Activated CD8-positive, alpha-beta memory T cell treated with anti-CD3 and anti-CD28 coated beads, Interleukin-2, amount 50 U/mL, for 4 hours (primary cell): ENCODE results near the gene ASPG.

Experiments used
- DNase-seq: peaks from one replicate; pipeline ENCODE4 v3.0.0-alpha.2; 2020

ASPG gene

DNA sequence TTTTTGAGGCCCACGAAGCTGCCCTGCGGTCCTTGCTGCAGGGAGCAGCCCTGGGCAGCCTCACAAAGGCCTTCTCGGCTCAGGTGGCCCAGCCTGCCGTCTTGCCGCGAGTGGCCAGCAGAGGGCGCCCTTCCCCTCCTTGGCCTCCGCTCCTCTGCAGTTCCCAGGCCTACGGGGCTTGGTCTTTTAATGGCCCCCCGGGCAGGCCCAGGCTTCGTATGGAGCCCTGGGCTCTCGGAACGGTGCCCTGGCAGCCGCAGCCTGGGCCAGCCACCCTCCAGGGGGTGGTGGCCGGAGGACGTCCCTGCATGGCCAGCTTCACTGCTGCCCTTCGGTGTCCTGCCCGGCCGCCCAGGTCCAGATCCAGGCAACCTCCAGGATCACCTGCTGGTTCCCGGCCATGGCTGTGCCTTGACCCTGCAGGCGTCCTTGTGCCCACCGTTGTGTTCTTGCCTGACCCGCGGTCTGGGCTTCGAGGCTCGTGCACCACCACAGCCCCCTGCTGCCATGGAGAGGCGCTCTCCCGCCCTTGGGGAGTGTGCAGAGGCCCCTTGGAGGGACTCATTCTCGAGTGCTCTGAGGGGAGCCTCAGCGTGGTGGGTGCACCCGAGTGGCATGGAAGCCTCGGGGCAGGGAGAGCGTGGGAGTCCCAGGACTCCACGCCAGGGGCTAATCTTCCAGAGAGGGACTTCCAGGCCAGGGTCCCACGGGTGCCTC, 9.4 kb downstream of the ASPG start:
- DNase-seq: peak; percentile 71

DNA sequence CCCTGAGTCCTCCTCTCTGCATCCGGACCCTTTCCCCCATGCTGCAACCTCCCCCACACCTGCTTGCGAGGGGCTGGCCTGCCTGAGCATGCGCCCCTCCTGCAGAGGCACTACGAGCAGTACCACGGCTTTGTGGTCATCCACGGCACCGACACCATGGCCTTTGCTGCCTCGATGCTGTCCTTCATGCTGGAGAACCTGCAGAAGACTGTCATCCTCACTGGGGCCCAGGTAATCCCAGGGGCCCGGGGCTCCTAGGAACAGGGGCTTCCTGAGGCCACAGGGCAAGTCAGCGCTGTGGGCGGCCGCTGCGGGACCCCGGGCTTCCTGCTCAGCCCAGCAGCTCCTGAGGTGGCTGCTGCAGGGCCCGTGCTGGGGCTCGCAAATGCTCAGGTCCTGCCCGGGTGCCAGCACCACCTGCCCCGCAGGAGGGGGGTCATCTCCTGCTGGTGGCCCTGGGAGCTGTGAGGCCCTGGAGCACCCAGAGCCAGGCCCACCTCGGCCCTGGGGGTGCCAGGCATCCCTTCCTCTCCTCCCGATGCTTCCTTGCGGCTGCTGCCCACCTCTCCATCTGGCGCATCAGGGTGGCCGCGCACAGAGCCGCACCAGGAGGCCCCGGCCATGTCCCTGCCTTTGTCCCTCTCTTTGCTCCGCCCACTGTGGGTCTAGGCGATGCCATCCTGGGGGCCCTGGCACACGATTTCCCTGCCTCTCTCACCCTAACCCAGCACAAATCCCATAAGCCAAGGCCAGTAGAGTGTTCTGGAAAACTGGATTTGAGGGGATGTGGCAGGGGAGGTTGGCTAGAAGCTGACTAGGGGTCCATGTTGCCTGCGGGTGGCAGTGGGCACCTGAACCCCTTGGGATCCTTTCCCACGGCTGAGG, 10.2 kb downstream of the ASPG start:
- no peak for DNase-seq

DNA sequence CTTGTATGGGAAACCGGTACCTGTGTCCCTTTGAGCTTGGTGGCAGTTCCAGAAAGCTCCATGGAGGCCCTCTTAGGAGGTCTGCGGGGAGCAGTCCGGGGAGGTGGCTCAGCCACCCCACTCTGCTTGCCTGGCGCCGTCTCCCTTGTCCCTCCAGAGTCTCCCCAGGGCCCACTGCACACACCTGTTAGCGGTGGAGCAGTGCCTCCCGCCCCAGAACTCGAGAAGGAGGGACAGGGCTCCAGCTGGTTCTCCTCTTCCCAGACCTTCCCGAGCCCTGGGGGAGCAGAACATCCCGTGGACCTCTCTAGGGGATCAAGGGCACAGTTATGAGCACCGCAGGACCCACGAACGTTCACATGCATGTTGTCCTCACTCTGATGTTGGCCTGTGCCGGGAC, 10.8 kb downstream of the ASPG start:
- no peak for DNase-seq

DNA sequence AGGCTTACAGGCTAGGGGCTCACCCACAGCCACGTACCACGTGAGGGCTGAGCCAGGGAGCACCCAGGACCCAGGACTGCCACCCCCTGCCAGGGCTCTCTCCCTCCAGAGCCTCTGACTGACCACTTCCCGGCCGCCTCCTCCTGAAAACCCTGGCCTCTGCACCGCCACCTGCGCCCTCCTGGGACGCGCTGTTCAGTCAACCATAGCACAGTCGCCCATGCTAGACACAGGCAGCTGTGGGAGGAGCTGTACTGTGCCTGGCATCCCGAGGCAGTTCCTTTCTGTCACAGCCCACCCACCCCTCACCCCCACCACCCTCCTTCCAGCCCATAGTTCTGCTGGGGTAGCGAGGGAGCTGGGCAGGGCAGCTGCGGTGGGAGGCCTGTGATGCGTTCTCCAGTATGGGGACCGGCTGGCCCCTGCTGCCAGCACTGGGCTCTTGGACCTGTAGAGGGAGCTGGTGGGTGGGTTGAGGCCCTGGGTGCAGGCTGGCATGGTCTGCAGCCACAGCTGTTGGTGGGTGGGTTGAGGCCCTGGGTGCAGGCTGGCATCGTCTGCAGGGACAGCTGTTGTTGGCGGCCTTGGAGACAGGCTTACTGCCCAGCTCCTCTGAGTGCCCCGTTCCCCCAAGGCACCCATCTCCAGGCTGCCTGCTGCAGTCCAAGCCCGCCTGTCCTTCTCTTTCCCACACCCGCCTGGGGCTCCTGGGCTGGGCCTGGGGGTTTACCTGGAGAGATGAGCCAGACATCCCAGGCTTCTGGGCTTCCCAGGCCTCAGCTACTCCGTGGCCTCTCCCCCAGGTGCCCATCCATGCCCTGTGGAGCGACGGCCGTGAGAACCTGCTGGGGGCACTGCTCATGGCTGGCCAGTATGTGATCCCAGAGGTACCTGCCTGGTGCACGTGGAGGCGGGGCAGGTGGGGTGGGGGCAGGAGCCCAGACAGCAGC, 11.5 kb downstream of the ASPG start:
- DNase-seq: no peak

DNA sequence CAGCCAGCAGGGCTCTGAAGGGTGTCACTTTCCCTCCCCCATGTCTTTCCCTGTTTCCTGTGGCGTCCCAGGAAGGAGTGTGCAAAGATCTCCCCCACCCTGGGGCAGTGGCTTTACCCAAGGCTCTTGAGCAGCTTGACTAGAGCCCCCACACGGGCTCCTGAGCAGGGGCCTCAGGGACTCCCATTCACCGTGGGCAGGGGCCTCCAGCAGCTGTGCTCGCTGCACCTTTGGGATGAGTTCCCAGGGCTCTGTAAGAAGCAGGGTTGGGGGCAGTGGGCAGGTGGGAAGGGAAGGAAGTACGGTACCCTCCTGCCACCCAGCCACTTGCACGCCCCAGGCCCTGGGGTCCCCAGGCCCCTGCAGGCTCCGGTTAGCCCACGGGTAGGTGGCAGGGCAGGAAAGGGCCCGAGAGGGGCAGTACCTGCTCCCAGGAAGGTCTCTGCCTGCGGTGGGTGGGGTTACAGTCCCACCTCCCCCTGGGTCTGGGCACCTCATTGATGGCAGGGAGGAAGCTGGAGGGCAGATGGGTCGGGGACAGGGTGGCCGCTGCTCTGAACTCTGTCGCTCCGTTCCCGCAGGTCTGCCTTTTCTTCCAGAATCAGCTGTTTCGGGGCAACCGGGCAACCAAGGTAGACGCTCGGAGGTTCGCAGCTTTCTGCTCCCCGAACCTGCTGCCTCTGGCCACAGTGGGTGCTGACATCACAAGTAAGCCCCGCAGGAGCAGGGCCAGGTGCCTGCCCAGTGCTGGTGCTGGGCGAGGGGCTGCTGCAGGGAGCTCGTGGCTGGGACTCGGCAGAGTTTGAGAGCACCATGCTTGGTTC, 13.0 kb downstream of the ASPG start:
- no peak for DNase-seq

DNA sequence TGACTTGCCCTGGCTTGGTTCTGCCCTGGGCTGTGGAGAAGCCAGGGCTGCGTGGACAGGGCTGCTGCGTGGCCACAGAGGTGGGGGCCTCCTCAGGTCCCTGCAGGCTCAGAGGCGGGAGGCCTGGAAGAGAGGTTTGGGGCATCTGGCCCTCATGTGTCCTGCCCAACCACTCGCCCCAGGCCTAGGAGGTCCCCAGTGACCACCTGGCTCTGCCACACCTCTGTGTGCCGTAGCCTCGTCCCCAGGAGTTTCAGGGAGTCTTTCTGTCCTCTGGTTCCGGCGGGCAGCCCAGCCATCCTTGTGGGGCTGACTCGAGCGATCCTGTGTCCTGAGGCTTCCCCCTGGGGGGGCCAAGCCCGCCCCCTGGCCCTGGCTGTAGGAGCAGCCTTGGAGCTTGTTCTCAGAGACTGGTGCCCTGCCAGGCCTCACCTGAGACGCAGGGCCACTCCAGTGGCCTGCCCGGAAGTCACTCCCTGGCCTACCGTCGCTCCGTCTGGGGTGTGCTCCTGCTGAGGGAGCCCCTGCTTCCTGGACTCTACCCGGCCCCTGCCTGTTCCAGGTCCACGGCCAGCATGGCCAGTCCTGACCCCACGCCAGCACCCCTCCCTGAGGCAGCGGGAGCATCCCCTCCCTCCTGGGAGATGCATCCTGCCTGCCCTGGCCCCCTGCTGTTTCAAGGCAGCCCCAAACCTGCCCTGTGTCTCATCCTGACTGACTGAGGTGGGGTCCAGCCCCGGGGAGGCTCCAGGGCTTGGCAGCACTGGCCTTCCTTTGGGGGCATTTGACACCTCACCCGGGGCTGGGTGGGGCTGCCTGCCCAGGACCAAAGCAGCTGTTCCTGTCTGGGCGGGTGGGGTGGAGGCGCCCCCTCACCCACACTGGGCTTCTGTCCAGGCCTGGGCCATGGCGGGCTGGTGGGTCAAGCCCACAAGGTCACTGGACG, 13.9 kb downstream of the ASPG start:
- no peak for DNase-seq

DNA sequence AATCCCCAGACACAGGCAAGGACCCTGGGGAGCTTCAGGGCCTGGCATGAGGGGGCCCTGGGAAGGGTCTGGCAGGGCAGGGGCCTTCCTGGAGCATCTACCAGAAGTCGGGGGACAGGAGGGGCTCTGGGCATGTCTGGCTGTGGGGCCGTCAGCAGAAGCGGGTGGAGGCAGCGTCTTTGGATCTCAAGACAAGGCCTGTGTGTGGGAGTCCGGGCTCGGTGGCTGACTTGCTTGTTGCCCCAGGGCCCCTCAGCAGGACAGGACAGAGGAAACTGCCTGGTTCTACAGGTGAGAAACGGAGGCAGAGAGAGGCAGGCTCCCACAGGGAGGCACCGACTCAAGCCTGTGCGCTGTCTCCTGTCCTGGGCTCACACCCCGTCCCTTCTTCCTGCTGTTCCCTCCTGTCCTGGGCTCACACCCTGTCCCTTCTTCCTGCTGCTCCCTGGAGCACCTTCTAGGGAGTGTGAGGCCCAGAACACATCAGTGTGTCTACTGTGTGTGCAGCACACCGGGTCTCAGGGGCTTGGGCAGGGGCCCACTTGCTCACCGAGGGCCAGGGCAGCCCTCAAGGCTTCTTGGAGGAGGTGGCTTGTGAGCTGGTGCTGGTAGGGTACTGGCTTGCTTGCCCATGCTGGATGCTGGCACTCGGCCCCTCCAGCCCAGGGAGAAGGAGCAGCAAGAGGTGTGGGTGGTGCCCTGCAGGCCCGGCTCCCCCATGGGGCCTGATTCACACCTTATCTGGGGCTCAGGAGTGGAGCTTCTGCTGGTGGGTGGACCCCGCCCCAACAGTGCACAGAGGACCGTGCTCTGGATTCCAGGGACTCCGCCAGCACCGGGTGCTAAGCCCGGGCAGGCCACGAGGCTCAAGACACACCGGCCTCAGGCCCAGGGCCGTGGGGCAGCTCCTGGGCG, 14.9 kb downstream of the ASPG start:
- DNase-seq: no peak

DNA sequence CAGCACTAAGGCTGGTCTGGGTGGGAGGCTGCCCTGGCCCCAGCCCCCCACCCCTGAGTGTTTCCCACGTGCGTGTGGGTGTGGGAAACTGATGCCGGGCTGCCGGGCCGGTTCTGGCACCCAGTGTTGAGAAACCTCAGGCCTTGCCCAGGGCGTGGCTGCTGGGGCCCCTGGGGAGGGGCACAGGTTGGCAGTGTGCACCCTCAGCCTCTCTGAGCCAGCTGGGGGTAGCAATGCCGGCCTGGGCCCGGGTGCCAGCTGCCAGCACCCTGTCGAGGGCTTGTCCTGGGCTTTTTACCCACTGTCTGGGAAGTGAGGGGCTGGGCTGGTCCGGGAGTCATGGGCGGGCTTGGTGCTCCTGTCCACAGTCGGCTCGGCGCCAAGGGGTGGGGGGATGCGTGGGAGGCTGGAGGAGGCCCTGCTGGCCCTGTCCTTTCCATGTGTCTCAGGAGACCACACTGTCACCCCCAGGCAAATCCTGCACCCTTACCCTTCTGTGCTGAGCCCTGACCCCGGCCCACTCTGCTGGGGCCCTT, 15.7 kb downstream of the ASPG start:
- DNase-seq: no peak

DNA sequence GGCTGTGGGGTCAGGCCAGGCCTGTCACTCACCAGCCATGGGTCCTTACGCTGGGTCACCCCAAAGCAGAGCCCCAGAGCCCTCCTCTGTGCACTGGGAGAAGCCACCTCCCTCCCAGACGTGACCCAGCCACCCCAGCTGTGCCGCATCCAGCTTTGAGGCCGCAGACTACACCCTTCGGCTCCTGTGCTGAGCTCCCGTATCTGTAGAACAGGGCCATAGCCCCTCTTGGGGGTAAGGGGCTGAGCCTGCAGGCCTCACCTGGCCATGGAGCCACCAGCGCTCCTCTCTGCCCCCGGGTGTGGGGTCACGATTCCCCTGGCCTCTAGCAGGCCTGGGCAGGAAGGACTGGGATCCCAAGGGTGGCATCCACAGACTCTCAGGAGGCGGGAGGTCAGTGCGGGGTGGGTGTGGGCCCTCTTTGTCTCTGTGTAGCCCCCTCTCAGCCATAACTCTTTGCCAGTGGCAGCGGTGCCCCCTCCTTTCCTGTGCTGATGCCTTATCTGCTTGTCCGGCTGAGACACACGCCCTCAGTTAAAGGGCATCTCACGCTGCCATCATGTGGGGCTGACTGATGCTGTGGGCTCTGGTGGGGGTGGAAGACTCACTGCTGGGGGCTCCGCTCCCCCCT, 16.3 kb downstream of the ASPG start:
- DNase-seq: no peak

DNA sequence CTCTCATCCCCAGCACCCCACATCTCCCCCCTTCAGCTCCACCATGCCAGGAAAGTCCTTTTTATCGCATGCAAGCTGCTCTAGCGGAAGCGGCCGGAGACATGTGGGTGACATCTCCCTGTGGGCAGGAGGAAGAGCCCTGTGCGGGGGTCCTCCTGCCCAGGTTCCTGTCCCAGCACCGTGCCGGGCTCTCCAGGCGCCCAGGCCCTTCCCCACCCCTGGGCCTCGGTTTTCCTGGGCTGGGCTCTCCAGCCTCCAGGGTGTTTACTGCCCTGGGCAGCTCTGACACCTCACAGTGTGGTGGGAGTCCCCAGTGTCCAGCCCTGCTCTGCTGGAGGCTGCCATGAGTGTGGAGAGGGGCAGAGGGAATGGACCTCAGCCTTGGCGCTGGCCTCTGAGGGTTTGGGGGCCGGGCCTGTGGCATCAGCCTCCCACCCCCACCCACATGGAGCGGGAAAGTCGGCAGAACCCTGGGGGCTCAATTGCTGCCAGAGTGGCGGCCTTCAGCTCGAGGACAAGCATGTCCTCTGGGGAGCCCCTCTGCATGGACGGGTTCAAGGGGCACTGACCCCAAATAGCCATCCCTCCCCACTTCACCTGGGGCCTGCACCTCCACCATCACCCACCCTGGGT, 16.9 kb downstream of the ASPG start:
- no peak for DNase-seq

DNA sequence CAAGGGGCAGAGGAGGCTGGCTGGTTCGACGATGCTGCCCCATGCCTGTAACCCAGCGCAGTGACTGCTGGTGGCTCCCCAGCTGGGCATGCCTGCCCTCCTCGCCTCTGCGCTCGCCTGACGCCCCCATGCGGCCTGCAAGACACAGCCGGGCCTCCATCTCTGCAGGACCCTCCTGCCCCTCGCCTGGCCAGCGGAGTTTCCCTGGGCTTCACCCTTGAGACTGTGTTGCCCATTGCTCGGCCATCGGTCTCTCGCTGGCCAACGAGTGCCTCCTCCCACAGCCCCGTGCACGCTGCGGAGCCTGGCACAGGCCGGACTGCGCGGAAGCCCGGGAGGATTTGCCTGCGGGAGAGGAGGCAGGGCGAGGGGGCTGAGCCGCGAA, 17.6 kb downstream of the ASPG start:
- DNase-seq: no peak

DNA sequence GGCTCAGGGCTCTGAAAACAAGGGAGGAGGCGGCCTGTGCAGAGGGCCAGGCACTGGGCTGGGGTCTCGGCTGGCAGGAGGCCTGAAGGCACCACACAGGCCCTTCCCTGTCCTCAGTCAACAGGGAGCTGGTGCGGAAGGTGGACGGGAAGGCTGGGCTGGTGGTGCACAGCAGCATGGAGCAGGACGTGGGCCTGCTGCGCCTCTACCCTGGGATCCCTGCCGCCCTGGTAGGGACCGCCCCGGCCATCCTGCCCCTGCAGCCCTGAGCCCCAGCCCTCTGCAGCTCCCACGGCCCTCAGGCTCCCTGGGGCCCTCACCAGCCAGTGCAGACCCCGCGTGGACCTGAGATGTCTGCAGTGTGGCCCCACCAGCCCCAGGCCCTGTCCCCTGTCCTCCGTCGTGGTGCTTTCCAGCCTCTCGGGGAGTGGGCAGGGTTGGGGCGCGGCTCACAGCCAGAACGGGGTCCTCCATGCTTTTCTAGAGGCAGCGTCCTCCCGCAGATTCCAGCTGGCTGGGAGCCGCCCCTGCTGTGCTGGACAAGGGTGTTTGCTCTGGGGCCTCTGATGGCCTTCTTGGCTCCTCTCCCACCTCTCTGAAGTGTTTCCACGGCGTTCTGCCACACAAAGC, 18.1 kb downstream of the ASPG start:
- DNase-seq: peak; percentile 9

DNA sequence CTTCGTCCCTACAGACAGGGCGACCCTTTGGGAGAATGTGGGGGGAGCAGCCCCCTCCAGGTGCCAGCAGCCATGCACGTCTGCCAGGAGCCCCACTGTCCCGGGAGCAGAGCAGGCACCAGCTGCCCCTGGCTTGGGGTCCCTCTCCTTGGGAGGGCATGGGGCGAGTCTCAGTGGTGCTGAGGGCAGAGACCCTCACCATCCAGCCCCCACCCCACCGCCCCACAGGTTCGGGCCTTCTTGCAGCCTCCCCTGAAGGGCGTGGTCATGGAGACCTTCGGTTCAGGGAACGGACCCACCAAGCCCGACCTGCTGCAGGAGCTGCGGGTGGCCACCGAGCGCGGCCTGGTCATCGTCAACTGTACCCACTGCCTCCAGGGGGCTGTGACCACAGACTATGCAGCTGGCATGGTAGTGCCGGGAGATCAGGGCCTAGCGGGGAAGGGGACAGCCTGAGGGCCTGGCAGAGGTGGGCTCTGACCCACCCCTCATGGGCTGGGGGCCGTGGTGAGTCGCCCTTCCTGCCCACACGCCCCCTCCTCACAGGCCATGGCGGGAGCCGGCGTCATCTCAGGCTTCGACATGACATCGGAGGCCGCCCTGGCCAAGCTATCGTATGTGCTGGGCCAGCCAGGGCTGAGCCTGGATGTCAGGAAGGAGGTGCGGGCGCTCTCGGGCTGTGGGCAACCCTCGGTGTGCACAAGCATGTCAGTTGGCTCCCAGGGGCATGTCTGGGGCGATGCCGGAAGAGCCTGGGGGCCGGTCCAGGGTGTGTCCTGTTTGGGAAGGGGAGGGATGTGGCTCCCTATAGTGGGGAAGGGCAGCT, 18.8 kb downstream of the ASPG start:
- peak; percentile 8 for DNase-seq

DNA sequence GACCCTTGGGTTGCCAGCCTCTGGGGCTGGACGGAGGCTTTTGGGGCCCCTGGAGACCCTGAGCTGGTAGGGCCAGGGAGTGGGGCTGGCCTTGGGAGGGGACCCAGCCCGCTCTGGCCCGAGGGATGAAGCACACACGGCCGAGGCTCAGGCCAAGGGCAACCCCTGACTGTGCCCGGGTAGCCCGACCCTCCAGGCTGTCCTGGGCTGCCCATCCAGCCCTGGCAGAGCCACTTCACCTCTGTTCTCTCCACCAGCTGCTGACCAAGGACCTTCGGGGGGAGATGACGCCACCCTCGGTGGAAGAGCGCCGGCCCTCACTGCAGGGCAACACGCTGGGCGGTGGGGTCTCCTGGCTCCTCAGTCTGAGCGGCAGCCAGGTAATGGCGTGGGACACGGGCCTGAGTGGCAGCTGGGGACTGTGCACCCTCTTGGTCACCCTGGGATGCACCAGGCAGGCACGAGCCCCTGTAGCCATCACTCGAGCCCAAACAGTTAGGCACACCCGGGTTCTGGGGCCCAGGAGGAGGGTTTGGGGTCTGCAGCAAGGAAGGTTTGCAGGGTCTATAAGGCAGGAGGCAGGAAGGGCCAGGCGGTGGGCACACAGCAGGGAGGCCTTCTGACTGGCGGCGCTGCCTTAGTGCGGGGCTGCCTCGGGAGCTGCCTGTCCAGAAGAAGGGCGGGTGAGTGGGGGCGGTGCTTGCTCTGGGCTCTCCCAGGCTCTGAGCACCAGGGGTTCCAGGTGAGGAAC, 19.7 kb downstream of the ASPG start:
- peak; percentile 12 for DNase-seq

DNA sequence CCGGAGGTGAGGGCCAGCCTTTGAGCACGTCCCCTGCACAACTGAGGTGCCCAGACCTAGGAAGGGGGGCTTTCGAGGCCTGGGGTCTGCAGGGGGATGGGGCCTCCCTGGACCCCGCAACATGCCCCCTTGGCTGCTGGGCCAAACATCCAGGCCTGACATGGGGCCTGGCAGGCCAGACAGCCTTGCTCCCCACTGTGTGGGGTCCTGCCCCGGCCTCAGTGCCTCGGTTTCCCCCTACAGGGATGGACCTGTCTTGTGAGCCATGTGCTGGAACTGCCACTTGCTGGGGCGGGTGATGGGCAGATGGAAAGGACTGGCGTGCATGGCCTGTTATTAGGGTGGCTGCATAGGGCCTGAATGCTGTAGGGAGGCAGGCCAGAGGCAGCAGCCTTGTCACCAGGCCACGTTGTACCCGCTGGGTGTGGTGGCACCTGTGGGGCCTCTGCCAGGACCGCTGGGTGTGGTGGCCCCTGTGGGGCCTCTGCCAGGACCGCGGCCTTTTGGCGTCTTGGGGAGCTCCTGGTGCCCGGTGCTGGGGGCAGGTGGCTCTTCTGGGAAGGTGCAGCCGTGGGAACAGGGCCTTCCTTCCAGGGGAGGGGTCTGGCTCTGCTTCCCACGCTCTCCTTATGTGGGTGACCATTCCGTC, 20.4 kb downstream of the ASPG start:
- DNase-seq: peak; percentile 13

DNA sequence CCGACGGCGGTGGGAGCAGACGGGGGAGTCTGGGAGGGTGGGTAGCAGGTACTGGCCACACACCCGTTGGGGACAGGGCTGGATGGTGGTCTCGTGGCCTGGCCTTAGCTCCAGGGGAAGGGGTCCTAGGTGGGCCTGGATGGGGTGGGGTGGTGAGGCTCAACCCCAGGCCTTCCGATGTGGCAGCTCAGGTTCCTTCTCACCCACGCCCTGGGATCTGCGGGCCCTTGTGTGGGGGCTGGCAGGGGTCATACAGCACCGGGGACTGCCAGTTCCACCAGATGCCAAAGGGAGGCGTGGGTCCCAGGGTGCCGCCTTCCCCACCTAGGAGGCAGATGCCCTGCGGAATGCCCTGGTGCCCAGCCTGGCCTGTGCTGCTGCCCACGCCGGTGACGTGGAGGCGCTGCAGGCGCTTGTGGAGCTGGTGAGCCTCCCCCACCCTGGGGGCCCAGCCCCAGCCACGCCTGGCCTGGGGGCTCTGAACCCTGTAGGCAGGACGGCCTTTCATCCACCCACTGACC, 21.0 kb downstream of the ASPG start:
- DNase-seq: no peak
